Measurements from ENCODE around the gene SERF2.
"Not testable (repeated sequence)": the region's sequence is repeated elsewhere in the genome, so short reads cannot be mapped to it uniquely, and the experiment has no call there.

SERF2 gene

DNA sequence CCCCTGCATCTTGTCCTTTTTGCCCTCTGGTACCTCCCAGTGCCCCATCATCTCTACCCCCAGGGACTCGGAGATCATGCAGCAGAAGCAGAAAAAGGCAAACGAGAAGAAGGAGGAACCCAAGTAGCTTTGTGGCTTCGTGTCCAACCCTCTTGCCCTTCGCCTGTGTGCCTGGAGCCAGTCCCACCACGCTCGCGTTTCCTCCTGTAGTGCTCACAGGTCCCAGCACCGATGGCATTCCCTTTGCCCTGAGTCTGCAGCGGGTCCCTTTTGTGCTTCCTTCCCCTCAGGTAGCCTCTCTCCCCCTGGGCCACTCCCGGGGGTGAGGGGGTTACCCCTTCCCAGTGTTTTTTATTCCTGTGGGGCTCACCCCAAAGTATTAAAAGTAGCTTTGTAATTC is 1.5 kb downstream of the SERF2 start:
- no peak for DNase-seq (ENCODE audit: low read depth in 2 of 2)

DNA sequence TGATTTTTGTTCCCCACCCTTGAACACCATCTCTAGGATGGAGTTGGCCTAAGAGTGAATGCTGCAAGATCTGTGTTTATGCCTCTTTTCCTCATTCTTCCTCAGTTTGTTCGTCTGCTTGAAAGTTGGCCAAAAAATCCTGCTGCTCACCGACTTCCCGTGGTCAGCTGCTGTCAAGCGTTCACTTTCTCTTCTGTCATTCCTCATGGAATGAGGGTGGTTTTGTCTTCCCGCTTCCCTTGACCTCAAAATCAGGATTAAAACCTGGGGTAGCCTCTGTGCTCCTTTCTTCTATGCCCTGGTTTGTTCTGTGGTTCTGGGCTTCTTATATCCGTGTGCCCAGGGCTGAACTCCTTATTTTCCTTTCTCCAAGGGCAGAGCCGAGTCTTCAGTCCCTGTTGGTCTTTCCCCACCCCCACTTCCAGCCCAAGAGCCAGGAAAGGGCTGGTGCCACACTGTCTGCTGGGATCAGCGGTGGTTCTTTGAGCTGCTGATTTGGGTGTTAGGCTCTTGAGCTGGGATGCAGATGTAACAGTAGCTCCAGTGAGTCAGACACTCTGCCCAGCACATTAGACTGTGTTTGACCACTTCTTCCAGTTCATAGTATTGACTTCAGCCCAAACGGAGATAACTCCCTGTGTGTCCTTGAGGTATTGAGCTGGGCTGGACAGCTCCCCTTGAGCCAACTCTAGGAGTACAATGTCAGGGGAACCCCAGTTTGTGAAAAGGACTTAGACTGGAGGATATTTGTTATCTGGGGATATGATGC is 2.3 kb downstream of the SERF2 start:
- no peak for DNase-seq (ENCODE audit: low read depth in 2 of 2)

DNA sequence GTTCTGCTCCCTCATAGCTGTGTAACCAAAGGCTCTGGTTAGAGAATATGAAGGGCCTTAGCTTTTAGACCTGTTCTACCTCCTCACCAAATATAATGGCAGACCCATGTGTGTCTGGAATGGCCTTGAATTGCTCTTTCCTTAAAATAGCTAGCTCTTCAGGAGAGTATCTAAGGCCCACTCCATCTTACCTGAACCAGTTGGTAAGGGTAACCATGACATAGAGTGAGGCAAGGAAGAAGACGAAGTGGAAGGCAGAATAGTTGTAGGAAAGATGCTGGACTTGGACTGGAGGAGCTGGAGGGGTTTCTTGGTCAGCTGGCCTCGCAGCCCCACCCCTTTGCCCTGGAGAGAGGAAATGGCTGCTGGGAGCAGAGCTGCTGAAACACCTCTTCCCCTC is 3.1 kb downstream of the SERF2 start:
- DNase-seq (ENCODE audit: low read depth in 2 of 2), result no peak

DNA sequence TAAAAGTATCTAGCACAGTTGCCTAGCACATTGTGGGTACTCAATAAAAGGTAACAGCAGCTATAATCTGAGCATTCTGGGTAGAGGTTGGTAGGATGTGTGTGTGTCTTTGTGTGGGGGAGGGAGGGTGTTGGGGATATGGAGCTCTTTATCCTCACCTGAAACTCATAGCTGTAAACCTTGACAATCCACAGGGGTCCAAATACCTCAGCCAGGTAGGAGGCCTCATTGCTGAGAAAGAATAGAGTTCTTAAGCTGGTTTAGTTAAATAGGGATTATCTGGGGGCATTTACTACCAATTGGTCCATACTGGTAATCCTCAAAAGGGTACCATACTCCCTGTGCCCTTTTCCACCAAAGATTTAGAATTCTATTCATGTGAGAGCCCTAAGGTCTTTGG is 3.9 kb downstream of the SERF2 start:
- DNase-seq (ENCODE audit: low read depth in 2 of 2), result no peak

DNA sequence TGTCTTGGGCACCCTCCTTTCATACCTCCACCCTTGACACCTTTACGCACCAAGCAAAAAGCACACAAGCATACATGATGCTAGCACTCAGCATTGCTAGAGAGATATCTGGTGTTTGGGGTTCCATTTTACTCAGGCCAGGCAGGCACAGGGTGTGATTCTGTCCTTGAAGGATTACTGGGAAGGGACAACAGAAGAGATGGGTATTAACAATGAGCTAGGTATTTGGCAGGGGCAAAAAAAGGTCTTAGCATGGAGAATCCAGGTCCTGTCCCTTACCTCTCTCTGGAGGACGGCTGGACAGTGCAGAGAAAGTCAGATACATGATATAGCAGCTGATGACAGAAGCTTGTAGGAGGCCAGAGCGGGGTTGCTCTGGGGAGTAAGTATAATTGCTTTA is 4.4 kb downstream of the SERF2 start:
- DNase-seq (ENCODE audit: low read depth in 2 of 2), result no peak

DNA sequence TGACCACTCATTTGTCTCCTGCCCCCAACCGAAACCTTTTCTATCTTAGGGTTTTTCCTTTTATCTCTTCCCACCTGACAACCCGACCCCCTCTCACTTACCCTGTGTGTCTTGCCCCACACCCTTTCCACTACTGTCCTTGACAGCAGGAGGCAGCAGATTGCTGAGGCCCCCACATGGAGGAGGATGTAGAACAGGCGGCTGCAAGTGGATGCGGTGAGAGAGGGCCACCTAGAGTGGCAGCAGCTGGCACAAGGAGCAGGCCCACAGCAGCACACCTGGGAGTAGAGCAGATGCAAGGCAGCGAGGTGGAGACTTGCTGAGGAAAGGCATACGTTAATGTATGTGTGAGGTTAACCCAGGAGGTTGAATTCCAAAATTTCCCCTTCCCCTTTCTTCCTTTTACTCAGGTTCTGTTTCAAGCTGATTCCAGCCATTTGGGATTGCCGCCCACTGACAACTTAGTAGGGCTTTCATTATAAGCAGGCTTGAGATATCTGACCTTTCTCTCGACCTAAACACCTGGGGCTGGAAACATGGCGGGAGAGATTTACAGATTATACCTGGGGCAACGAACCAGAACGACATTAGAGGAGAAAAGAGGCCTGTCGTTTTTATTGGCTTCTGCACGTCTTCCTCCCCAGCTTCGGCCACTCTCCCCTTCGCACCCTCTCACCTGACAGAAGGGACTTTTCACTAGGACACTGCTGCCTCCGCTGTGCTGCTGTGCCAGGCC is 7.3 kb downstream of the SERF2 start:
- DNase-seq (ENCODE audit: low read depth in 2 of 2), result no peak

DNA sequence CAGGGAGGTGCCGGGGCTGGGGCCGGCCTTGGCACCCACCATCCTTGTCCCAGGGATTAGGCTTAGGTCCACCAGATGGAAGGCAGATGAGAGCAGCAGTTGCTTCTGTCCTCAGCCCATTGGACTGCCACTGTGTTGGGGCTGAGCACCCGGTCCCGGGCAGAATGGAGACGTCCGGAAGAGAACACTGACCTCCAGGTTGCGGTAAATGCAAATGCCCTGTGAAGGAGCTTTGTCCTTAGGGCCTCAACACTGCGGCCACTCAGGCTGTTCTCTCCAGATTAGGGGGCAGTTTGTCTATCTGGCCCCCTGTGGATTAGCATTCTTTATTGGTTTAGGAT is 7.8 kb downstream of the SERF2 start, which contains the start of gene SERINC4:
SERINC4 (minus strand) TSS at position 276 of the 341 bp plus-strand sequence; CDS start at position 42, 234 bp downstream.
- DNase-seq (ENCODE audit: low read depth in 2 of 2), result no peak

DNA sequence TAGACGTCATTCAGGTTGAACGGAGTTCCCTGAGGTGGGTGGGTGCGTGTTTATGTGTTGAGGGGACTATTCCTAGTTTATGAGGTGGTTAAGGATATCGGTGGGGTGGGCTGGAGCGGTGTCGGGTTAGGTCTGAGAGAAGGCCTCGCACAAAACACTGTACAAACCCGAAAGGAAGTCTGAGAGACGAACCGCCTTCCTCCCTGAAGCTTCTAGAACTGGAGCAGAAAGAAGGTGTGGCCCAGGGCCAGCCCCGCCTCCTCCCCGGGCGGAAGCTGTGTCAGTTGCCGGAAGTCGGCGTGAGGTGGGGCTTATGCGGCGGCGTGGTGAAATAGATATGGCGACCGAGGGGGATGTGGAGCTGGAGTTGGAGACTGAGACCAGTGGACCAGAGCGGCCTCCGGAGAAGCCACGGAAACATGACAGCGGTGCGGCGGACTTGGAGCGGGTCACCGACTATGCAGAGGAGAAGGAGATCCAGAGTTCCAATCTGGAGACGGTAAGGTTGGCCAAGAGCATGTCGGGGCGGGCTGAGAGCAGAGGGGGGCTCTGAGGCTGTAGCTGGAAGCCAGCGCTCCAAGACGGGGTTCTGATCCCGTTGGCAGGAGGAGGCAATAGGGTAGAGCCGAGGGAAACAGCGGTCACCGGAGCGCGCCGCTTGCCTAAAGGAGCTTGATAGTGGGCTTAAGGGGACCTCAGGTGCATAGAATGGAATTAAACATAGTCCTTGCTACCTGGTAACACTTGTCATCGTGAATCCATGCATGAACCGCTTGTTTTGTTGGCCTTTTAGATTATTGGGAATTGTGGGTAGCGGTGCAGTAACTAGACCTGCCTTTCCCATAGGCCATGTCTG is 8.4 kb downstream of the SERF2 start, which contains the start of gene HYPK:
HYPK (plus strand) TSS at position 314 of the 856 bp plus-strand sequence; CDS start at position 338, 24 bp downstream.
- peak; percentile 85 to 86 for DNase-seq (ENCODE audit: low read depth in 2 of 2)

DNA sequence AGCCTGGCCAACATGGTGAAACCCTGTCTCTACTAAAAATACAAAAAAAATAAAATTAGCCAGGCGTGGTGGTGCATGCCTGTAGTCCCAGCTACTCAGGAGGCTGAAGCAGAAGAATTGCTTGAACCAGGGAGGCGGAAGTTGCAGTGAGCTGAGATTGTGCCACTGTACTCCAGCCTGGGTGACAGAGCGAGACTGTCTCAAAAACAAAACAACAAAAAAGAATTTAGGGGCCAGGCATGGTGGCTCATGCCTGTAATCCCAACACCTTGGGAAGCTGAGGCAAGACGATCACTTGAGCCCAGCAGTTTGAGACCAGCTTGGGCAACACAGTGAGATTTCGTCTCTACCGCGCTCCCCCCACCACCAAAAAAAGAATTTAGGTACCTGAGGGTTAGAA is 10.6 kb downstream of the SERF2 start:
- not testable (repeated sequence) for DNase-seq (ENCODE audit: low read depth in 2 of 2)

DNA sequence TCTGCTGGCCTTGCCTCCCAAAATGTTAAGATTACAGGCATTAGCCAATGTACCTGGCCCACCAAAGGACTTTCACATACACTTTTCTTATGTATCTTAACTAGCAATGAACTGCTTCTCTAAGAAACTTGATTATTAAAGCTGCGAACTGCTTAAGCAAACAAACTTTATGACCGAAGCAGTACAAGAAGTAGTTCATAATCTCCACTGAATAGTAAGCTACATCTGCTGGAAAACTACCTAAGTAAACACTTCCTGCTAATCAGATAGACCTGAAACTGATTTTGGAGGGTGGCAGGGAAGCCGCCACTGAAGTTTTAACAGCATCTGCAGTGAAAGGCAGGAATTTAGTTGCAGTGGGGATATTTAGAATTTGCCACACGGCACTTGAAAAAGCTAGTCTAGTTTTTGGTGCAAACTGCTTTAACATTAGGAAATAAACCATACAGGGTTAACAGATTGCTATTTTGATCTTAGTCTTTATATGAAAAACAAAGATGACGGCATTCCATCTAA is 16.4 kb downstream of the SERF2 start:
- DNase-seq (ENCODE audit: low read depth in 2 of 2), result no peak

DNA sequence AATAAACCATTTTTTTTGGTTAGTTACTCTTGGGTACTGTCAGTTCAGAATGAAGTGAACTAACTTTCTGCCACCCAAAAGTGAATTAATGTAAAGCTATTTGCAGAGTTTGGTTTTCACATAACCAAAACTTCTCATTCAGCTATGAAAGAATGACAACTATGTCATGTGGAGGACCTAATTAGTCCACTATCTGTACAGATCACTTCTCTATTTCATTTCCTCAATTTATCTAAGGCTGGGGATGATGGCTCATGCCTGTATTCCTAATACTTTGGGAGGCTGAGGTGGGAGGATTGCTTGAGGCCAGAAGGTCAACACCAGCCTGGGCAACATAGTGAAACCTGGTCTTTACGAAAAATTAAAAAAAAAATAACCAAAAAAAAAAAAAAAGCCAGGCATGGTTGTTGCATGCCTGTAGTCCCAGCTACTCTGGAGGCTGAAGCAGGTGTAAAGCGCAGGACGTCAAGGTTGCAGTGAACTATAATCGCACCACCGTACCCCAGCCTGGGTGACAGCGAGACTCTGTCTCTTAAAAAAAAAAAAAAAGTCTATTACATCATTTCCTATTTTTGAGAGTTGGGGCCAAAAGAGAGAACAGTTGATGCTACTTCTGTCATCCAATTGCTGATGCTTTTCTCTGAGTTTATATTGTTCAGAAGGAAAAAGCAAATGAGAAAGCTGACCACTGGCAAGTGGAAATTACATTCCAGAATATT is 17.0 kb downstream of the SERF2 start:
- DNase-seq (ENCODE audit: low read depth in 2 of 2), result no peak

DNA sequence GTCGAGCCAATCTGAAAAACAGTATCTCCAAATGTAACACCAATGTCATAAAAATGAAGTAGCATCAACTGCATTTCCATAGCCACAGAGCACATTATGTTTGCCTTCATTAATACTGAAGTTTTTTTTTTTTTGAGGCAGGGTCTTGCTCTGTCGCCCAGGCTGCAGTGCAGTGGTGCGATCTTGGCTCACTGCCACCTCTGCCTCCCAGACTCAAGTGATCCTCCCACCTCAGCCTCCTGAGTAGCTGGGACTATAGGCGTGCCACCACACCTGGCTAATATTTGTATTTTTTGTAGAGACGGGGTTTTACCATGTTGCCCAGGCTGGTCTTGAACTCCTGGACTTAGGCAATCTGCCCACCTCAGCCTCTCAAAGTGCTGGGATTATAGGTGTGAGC is 22.9 kb downstream of the SERF2 start:
- not testable (repeated sequence) for DNase-seq (ENCODE audit: low read depth in 2 of 2)

DNA sequence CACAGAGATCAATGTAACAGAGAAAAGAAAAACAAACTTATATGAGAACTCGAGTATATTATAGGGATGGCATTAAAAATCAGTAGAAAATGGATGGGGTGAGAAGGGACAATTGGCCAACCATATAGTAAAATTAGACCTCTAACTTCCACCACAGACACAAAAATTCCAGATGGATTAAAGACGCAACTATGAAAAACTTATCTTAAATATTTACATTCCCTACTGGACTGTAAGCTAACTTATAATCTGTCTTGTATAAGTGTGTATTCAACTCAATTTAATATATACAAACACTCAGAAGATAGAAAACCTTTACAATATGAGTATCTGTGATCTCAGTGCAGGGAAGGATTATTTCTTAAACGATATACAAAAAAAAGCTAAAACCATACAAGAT is 29.4 kb downstream of the SERF2 start:
- no peak for DNase-seq (ENCODE audit: low read depth in 2 of 2)

DNA sequence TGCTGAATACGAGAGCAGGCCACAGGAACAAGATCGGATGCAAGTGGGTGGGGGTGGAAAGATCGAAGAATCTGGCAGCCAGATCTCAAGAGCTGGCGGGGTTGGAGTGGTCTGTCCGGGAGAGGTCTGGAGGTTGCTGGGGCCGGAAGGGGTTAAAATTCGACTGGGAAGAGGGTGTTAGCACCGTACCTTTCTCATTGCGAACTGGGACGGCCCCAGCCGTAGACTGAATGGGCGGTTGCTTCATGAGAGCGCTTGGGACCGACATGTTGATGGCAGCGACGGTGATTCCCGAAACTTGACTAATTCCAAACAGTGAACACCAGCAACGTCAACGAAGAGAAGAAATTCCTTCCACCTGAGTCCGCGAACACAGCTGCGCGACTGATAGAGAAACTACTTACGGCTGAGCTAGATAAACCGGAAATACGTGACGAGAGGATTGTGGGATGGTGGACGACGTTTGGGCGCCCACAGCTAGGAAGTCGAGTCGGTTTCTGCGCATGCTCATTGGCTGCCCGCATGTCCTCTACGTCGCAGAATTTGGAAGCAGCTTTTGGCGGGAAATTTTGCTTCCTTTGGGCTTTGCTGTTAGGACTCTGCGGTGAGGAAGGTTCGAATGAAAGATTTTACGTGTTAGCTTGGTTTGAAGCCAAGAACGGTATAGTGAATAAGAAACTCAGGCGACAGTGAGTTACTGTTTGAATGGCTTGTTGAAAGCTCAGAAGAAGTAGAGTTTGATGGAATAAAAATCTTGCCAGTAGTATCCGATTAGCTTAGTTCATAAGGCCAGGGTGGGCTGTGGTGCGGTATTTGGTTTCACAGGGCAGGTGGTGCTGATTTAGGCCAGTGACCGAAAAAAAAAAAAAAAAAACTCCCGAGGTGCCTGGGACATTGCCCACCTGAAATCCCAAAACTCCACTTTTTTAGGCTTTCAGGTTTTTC is 32.5 kb downstream of the SERF2 start, which contains the start of gene MFAP1:
MFAP1 (minus strand) TSS at position 389 of the 945 bp plus-strand sequence; CDS start at position 268, 121 bp downstream.
- DNase-seq (ENCODE audit: low read depth in 2 of 2), result peak; percentile 75 to 90

DNA sequence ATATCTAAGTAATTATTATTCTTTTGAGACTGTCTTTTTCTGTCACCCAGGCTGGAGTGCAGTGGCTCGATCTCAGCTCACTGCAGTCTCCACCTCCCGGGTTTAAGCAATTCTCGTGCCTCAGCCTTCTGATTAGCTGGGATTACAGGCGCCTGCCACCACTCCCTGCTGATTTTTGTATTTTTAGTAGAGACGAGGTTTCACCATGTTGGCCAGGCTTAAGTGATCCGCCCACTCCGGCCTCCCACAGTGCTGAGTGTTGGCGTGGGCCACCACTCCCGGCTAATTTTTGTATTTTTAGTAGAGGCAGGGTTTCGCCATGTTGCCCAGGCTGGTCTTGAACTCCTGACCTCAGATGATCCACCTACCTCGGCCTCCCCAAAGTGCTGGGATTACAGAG is 33.2 kb downstream of the SERF2 start:
- DNase-seq (ENCODE audit: low read depth in 2 of 2), result not testable (repeated sequence)

DNA sequence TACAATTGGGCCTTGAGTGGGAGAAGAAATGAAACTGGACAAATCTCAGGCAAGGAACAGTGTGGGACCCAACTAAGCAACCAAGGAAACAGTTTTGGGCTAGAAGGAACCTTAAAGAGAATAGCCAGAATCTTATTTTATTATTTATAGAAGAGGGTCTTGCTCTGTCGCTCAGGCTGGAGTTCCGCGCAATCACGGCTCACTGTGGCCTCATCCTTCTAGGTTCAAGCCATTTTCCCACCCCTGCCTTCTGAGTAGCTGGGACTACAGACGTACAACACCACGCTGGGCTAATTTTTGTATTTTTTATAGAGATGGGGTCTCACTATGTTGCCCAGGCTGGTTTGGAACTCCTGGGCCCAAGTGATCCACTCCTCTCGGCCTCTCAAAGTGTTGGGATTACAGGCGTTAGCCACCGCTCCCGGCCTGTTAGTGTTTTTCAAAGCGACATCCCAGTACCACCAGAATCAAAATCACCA is 33.9 kb downstream of the SERF2 start:
- no peak for DNase-seq (ENCODE audit: low read depth in 2 of 2)

DNA sequence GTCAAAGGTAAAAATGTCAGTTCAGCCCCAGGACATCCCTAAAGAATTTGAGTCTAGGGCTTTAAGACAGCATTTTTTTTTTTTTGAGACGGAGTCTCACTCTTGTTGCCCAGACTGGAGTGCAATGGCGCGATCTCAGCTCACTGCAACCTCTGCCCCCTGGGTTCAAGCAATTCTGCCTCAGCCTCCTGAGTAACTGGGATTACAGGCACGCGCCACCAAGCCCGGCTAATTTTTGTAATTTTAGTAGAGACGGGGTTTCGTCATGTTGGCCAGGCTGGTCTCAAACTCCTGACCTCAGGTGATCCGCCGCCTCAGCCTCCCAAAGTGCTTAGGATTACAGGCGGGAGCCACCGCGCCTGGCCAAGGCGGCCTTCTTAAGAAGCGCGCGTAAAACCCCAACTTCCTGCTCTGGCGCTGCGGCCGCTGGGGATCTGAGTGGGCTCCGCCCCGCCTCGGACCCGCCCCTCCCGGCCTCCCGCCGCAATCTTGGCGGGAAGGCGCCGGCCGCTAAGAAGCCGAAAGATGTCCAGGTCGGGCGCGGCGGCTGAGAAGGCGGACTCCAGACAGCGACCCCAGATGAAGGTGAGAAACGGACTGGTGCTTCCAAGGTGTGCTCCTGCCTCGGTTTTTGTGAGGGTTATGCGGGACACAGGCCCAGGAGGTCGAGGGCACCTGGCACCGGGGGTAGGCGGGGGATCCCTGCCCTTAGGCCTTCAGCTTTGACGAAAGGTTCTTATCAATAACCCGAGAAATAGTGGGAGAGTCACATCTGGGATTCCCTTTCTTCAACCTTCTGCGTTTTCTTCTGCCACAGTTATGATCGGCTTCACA is 34.6 kb downstream of the SERF2 start, which contains the start of gene WDR76:
WDR76 (plus strand) TSS at position 495 of the 834 bp plus-strand sequence; CDS start at position 526, 31 bp downstream.
- DNase-seq (ENCODE audit: low read depth in 2 of 2), result peak; percentile 33 to 68

DNA sequence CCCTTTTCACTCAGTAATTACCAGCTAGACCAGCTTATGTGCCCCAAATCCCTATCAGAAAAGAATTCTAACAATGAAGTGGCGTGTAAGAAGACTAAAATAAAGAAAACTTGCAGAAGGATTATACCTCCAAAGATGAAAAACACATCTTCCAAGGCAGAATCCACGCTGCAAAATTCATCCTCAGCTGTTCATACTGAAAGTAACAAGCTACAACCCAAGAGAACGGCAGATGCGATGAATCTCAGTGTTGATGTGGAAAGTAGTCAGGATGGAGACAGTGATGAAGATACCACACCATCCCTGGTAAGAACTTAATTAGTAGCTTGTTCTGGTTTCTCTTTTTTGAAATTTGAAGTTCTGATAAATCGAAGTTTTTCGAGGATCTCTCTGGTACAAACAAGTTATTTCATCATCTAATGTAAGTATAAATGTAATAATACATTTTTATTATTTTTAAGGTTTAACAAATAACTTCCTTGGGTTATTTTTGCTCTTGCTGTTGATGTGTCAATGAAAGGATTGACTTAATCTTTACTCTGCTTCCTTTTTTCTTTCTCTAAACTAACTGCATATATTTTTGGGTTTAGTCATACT is 36.0 kb downstream of the SERF2 start:
- no peak for DNase-seq (ENCODE audit: low read depth in 2 of 2)

Data from stimulated activated CD4-positive, alpha-beta T cell treated with anti-CD3 and anti-CD28 coated beads, Interleukin-1b, Interleukin-23, amount 100 ng/mL, for 4 hours (primary cell).